LNCAP (cell line): ENCODE data around the gene LIF.

ENCODE experiments used
- TF ChIP-seq, protein P1 (sequence below): fragments of 450-650 bp; IDR thresholded peaks from 2 replicates; pipeline ENCODE4 v1.5.1; 2017; ENCODE audit warnings: mild to moderate bottlenecking

The LIF gene

DNA sequence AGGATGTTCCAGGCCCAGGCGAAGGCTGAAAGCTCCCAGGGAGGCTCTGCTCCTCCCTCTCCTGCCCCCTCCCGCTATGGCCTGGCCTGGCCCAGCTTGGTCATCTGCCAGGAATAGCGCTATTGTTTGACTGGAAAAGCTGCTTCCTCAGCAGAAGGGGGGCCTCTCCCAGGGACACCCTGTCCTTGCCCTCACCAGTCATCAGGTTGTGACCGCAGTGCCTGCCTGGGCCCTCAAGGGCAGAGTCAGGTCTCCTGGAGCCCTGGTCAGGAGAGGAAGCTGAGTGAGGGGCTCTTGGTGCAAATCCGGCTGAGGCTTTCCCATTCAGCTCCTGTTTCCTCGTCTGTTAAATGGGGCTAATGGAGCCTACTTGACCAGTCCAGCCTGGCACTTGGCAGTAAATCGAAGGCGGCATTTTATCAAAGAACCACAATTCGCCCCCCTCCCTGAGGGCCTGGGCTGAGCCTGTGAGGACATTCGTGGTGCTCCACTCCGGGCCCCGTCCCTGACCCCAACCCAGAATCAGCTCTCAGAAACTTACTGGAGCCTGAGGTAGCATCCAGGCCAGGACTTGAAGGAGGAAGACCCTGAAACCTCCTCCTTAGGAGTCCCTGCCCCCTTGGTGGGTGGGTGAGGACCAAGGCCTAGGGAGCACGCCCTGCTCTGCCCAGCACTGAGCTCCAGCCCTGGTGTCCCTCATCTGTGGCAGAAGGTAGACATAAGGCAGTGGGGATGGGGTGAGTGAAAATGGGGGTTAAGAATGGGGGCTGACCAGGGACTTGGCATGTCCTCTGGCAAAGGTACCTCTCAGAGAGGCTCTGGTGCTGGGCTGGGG, 44.7 kb upstream of the LIF start:
- TF ChIP-seq, protein P1, sequence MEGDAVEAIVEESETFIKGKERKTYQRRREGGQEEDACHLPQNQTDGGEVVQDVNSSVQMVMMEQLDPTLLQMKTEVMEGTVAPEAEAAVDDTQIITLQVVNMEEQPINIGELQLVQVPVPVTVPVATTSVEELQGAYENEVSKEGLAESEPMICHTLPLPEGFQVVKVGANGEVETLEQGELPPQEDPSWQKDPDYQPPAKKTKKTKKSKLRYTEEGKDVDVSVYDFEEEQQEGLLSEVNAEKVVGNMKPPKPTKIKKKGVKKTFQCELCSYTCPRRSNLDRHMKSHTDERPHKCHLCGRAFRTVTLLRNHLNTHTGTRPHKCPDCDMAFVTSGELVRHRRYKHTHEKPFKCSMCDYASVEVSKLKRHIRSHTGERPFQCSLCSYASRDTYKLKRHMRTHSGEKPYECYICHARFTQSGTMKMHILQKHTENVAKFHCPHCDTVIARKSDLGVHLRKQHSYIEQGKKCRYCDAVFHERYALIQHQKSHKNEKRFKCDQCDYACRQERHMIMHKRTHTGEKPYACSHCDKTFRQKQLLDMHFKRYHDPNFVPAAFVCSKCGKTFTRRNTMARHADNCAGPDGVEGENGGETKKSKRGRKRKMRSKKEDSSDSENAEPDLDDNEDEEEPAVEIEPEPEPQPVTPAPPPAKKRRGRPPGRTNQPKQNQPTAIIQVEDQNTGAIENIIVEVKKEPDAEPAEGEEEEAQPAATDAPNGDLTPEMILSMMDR, result no peak

DNA sequence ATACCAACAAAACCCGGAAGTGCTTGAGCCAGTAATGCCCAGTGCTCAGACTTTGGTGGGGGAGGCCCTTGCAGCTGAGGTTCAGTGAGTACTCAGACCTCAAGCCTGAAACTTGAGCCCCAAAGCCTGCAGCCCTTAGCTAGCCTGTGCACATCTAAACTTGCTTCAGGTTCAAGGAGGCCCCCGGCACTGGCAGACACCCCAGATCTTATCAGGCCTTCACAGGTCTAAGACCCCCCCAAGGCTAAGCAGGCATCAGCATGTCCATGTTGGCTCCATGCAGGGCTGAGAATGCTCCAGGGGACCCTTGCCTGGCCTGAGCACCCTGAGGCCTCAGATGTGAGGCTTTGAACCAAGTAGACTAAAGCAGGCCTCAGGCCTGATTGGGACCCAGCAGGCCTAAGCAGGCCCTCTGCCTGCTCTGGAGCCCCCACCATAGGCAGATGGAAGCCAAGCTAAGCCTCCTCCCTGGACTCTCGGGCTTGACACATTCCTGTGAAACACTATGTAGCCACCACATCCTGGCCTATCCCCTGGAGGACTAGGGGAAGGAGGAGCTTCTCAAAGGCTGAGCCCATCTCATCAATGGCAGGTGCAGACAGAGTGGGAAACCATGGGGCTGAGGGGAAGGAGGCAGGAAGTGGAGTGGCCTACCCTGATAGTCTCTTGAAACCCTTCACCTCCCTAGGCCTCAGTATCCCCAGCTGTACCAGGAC, 43.9 kb upstream of the LIF start:
- TF ChIP-seq, protein P1, result no peak

- TF ChIP-seq, protein P1, result no peak
Measured at GRCh38 chr22:30289980-30290313, 43.4 kb upstream of the LIF start.

DNA sequence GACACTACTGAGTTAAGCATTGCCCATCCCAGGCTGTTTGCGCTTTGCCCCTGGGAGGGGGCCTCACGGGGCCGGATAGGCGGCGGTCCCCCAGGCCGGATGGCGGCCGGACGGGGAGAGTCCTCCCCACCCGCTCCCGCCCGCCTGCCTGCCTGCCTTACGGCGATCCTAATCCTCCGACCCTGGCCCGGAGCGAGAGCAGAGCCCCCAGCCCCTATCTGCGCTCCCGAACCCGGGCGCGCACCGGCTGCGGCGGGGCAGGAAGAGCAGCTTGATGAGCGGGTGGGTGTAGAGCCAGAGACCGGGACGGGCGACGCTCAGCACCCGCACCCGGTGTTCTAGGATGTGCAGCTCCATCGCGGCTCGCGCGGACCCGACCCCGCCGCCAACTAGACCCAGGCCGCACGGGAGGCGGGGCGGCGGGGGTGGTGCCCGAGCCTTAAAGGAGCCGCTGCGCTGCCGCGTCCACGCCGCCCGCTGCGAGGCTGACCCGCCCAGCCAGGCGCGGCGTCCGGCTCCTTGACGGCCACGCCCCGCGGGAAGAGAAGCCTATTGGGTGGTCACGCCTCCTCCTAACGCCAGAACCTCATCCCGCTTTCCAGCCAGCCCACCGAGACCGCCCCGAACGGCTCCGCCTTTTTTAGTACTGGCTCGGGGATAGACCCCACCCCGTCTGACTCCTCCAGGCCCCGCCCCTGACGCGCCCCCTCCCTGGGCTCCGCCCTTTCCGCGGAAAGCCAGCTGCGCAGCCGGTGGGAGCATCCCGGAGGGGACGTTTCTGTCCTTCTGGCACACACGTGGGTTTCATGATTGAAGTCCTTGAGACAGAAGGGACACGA, 42.8 kb upstream of the LIF start, which contains the start of gene CASTOR1:
Gene CASTOR1 (minus strand): TSS at position 365 of the 839 bp plus-strand sequence. CDS start 8 bp downstream, at position 357.
- TF ChIP-seq, protein P1, result no peak

- TF ChIP-seq, protein P1, result no peak
Measured at GRCh38 chr22:30288419-30289140, 42.0 kb upstream of the LIF start.

- TF ChIP-seq, protein P1, result peak; percentile 57
Measured at GRCh38 chr22:30287648-30288418, 41.3 kb upstream of the LIF start.
